HEK293 (cell line): ENCODE data around the gene HLA-A.

ENCODE experiments used
- CTCF ChIA-PET: fragments of 350-600 bp; formaldehyde crosslinking; extraction: SDS; loops from one replicate; lab custom pipeline; 2021; ENCODE audit warnings: antibody characterized with exemption; lab: Yijun Ruan, JAX
- POLR2A ChIA-PET: fragments of 300-600 bp; formaldehyde crosslinking; extraction: SDS; loops from one replicate; lab custom pipeline; 2020; ENCODE audit warnings: antibody characterized with exemption, inconsistent platforms; lab: Yijun Ruan, JAX
- H3K27ac ChIP-seq: fragments of 200-500 bp; sonication (Bioruptor generic); 2 replicates; pipeline ENCODE4 v1.5.1; 2014; ENCODE audit warnings: low read depth, low read length, control low read depth, inconsistent platforms; ENCODE audit errors: extremely low read depth
- H3K36me3 ChIP-seq, 2 experiments: fragments of 200-500 bp in 1 of 2; sonication (Bioruptor generic) in 1 of 2; 1 replicate in 1 of 2; 2 replicates in 1 of 2; pipeline ENCODE4 v1.5.1; 2014 to 2017; ENCODE audit warnings: inconsistent platforms in 2 of 2, low read length in 2 of 2; ENCODE audit not compliant: control insufficient read depth in 2 of 2, insufficient read depth in 1 of 2
- H3K4me1 ChIP-seq: fragments of 200-500 bp; sonication (Bioruptor generic); 2 replicates; pipeline ENCODE4 v1.5.1; 2014; ENCODE audit warnings: mild to moderate bottlenecking, low read length, inconsistent platforms; ENCODE audit not compliant: control insufficient read depth, insufficient read depth
- H3K4me3 ChIP-seq: 2 replicates; pipeline ENCODE4 v1.5.1; 2011; ENCODE audit warnings: low read depth, mild to moderate bottlenecking, control low read depth, low read length, moderate library complexity
- H3K9me3 ChIP-seq: fragments of 200-500 bp; sonication (Bioruptor generic); 2 replicates; pipeline ENCODE4 v1.5.1; 2014; ENCODE audit warnings: low read depth, low read length, inconsistent platforms; ENCODE audit not compliant: control insufficient read depth, insufficient read depth
- BCL11B ChIP-seq: fragments of 450-650 bp; formaldehyde crosslinking; IDR thresholded peaks from 2 replicates; pipeline ENCODE4 v1.5.1; 2016; ENCODE audit warnings: low read depth, missing biosample characterization, missing genetic modification characterization
- KLF7 ChIP-seq: fragments of 450-650 bp; formaldehyde crosslinking; IDR thresholded peaks from 2 replicates; pipeline ENCODE4 v1.5.1; 2016; ENCODE audit warnings: missing biosample characterization, missing genetic modification characterization, borderline replicate concordance
- SCRT1 ChIP-seq: fragments of 450-650 bp; formaldehyde crosslinking; IDR thresholded peaks from 2 replicates; pipeline ENCODE4 v1.5.1; 2016; ENCODE audit warnings: missing biosample characterization, missing genetic modification characterization, borderline replicate concordance
- TRIM28 ChIP-seq: IDR thresholded peaks from 2 replicates; pipeline ENCODE4 v1.6.1; 2011; ENCODE audit warnings: low read length, control low read depth, borderline replicate concordance
- ZFP3 ChIP-seq: fragments of 450-650 bp; formaldehyde crosslinking; IDR thresholded peaks from 2 replicates; pipeline ENCODE4 v1.5.1; 2016; ENCODE audit warnings: low read depth, missing biosample characterization, missing genetic modification characterization
- ZFP41 ChIP-seq: fragments of 450-650 bp; formaldehyde crosslinking; IDR thresholded peaks from 2 replicates; pipeline ENCODE4 v1.5.1; 2016; ENCODE audit warnings: missing biosample characterization, missing genetic modification characterization, borderline replicate concordance
- ZIC2 ChIP-seq: fragments of 450-650 bp; formaldehyde crosslinking; IDR thresholded peaks from 2 replicates; pipeline ENCODE4 v1.5.1; 2016; ENCODE audit warnings: missing biosample characterization, missing genetic modification characterization
- ZNF146 ChIP-seq: fragments of 450-650 bp; formaldehyde crosslinking; IDR thresholded peaks from 2 replicates; pipeline ENCODE4 v1.5.1; 2016; ENCODE audit warnings: missing biosample characterization, missing genetic modification characterization
- ZNF266 ChIP-seq: fragments of 450-650 bp; formaldehyde crosslinking; IDR thresholded peaks from 2 replicates; pipeline ENCODE4 v1.5.1; 2016; ENCODE audit warnings: missing biosample characterization, missing genetic modification characterization, low read depth
- ZNF324 ChIP-seq: fragments of 450-650 bp; formaldehyde crosslinking; IDR thresholded peaks from 2 replicates; pipeline ENCODE4 v1.5.1; 2016; ENCODE audit warnings: missing biosample characterization, missing genetic modification characterization
- ZNF398 ChIP-seq: fragments of 450-650 bp; formaldehyde crosslinking; IDR thresholded peaks from 2 replicates; pipeline ENCODE4 v1.5.1; 2017; ENCODE audit warnings: missing biosample characterization, missing genetic modification characterization
- ZNF548 ChIP-seq: fragments of 450-650 bp; formaldehyde crosslinking; IDR thresholded peaks from 2 replicates; pipeline ENCODE4 v1.5.1; 2016; ENCODE audit warnings: missing biosample characterization, missing genetic modification characterization
- ZNF777 ChIP-seq: fragments of 450-650 bp; formaldehyde crosslinking; IDR thresholded peaks from 2 replicates; pipeline ENCODE4 v1.5.1; 2017; ENCODE audit warnings: missing biosample characterization, missing genetic modification characterization, borderline replicate concordance
- ZXDB ChIP-seq: fragments of 450-650 bp; formaldehyde crosslinking; IDR thresholded peaks from 2 replicates; pipeline ENCODE4 v1.5.1; 2016; ENCODE audit warnings: missing biosample characterization, missing genetic modification characterization
- TF ChIP-seq, protein P1 (sequence below): fragments of 450-650 bp; formaldehyde crosslinking; IDR thresholded peaks from 2 replicates; pipeline ENCODE4 v1.5.1; 2016; ENCODE audit warnings: missing biosample characterization, missing genetic modification characterization
- TF ChIP-seq, protein P2 (sequence below): fragments of 450-650 bp; formaldehyde crosslinking; IDR thresholded peaks from 2 replicates; pipeline ENCODE4 v1.5.1; 2016; ENCODE audit warnings: missing biosample characterization, missing genetic modification characterization
- TF ChIP-seq, protein P3 (sequence below): fragments of 450-650 bp; formaldehyde crosslinking; IDR thresholded peaks from 2 replicates; pipeline ENCODE4 v1.5.1; 2016; ENCODE audit warnings: missing biosample characterization, missing genetic modification characterization
- TF ChIP-seq, protein P4 (sequence below): fragments of 450-650 bp; formaldehyde crosslinking; IDR thresholded peaks from 2 replicates; pipeline ENCODE4 v1.5.1; 2017; ENCODE audit warnings: missing biosample characterization, missing genetic modification characterization
- TF ChIP-seq, protein P5 (sequence below): fragments of 450-650 bp; formaldehyde crosslinking; IDR thresholded peaks from 2 replicates; pipeline ENCODE4 v1.5.1; 2017; ENCODE audit warnings: missing biosample characterization, missing genetic modification characterization
- TF ChIP-seq, protein P6 (sequence below): fragments of 450-650 bp; formaldehyde crosslinking; IDR thresholded peaks from 2 replicates; pipeline ENCODE4 v1.5.1; 2017; ENCODE audit warnings: missing biosample characterization, mild to moderate bottlenecking, missing genetic modification characterization, moderate library complexity

Gene HLA-A

GRCh38 chr6:29938746-29939508, 3.4 kb upstream of the HLA-A start:
- Histone ChIP-seq H3K4me1 (no peaks in the 10 kb centered on the region), H3K36me3 (no peaks in the 10 kb centered on the region), H3K27ac (no peak overlapping the region), H3K4me3 (no peak overlapping the region), H3K9me3 (no peaks in the 10 kb centered on the region)
- TF ChIP-seq ZNF324 (tag by site-specific recombination) (no peak), ZIC2 (tag by site-specific recombination) (no peak), SCRT1 (tag by site-specific recombination) (no peak), ZNF266 (tag by site-specific recombination) (no peak), KLF7 (tag by site-specific recombination) (no peak), ZXDB (tag by site-specific recombination) (no peak), ZNF777 (tag by site-specific recombination) (no peak), TRIM28 (no peak), ZFP3 (no peak), ZNF146 (tag by site-specific recombination) (no peak), BCL11B (tag by site-specific recombination) (no peak), ZNF548 (no peak), ZNF398 (tag by site-specific recombination) (no peak), ZFP41 (tag by site-specific recombination) (no peak)
- TF ChIP-seq, protein P1, sequence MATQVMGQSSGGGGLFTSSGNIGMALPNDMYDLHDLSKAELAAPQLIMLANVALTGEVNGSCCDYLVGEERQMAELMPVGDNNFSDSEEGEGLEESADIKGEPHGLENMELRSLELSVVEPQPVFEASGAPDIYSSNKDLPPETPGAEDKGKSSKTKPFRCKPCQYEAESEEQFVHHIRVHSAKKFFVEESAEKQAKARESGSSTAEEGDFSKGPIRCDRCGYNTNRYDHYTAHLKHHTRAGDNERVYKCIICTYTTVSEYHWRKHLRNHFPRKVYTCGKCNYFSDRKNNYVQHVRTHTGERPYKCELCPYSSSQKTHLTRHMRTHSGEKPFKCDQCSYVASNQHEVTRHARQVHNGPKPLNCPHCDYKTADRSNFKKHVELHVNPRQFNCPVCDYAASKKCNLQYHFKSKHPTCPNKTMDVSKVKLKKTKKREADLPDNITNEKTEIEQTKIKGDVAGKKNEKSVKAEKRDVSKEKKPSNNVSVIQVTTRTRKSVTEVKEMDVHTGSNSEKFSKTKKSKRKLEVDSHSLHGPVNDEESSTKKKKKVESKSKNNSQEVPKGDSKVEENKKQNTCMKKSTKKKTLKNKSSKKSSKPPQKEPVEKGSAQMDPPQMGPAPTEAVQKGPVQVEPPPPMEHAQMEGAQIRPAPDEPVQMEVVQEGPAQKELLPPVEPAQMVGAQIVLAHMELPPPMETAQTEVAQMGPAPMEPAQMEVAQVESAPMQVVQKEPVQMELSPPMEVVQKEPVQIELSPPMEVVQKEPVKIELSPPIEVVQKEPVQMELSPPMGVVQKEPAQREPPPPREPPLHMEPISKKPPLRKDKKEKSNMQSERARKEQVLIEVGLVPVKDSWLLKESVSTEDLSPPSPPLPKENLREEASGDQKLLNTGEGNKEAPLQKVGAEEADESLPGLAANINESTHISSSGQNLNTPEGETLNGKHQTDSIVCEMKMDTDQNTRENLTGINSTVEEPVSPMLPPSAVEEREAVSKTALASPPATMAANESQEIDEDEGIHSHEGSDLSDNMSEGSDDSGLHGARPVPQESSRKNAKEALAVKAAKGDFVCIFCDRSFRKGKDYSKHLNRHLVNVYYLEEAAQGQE (tag by site-specific recombination) = no peak
- TF ChIP-seq, protein P2, sequence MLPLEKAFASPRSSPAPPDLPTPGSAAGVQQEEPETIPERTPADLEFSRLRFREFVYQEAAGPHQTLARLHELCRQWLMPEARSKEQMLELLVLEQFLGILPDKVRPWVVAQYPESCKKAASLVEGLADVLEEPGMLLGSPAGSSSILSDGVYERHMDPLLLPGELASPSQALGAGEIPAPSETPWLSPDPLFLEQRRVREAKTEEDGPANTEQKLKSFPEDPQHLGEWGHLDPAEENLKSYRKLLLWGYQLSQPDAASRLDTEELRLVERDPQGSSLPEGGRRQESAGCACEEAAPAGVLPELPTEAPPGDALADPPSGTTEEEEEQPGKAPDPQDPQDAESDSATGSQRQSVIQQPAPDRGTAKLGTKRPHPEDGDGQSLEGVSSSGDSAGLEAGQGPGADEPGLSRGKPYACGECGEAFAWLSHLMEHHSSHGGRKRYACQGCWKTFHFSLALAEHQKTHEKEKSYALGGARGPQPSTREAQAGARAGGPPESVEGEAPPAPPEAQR (tag by site-specific recombination) = no peak
- TF ChIP-seq, protein P3, sequence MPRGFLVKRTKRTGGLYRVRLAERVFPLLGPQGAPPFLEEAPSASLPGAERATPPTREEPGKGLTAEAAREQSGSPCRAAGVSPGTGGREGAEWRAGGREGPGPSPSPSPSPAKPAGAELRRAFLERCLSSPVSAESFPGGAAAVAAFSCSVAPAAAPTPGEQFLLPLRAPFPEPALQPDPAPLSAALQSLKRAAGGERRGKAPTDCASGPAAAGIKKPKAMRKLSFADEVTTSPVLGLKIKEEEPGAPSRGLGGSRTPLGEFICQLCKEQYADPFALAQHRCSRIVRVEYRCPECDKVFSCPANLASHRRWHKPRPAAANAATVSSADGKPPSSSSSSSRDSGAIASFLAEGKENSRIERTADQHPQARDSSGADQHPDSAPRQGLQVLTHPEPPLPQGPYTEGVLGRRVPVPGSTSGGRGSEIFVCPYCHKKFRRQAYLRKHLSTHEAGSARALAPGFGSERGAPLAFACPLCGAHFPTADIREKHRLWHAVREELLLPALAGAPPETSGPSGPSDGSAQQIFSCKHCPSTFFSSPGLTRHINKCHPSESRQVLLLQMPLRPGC (tag by site-specific recombination) = no peak
- TF ChIP-seq, protein P4, sequence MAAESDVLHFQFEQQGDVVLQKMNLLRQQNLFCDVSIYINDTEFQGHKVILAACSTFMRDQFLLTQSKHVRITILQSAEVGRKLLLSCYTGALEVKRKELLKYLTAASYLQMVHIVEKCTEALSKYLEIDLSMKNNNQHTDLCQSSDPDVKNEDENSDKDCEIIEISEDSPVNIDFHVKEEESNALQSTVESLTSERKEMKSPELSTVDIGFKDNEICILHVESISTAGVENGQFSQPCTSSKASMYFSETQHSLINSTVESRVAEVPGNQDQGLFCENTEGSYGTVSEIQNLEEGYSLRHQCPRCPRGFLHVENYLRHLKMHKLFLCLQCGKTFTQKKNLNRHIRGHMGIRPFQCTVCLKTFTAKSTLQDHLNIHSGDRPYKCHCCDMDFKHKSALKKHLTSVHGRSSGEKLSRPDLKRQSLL (tag by site-specific recombination) = no peak
- TF ChIP-seq, protein P5, sequence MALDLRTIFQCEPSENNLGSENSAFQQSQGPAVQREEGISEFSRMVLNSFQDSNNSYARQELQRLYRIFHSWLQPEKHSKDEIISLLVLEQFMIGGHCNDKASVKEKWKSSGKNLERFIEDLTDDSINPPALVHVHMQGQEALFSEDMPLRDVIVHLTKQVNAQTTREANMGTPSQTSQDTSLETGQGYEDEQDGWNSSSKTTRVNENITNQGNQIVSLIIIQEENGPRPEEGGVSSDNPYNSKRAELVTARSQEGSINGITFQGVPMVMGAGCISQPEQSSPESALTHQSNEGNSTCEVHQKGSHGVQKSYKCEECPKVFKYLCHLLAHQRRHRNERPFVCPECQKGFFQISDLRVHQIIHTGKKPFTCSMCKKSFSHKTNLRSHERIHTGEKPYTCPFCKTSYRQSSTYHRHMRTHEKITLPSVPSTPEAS = no peak
- TF ChIP-seq, protein P6, sequence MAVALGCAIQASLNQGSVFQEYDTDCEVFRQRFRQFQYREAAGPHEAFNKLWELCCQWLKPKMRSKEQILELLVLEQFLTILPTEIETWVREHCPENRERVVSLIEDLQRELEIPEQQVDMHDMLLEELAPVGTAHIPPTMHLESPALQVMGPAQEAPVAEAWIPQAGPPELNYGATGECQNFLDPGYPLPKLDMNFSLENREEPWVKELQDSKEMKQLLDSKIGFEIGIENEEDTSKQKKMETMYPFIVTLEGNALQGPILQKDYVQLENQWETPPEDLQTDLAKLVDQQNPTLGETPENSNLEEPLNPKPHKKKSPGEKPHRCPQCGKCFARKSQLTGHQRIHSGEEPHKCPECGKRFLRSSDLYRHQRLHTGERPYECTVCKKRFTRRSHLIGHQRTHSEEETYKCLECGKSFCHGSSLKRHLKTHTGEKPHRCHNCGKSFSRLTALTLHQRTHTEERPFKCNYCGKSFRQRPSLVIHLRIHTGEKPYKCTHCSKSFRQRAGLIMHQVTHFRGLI = no peak
- ChIA-PET CTCF (no interaction called here), POLR2A (no interaction called here)
